Measurements from ENCODE around the gene PDE4B.

GRCh38 chr1:66239834-66240233 lies 447.1 kb downstream of the PDE4B start:
- TF ChIP-seq, protein P1, sequence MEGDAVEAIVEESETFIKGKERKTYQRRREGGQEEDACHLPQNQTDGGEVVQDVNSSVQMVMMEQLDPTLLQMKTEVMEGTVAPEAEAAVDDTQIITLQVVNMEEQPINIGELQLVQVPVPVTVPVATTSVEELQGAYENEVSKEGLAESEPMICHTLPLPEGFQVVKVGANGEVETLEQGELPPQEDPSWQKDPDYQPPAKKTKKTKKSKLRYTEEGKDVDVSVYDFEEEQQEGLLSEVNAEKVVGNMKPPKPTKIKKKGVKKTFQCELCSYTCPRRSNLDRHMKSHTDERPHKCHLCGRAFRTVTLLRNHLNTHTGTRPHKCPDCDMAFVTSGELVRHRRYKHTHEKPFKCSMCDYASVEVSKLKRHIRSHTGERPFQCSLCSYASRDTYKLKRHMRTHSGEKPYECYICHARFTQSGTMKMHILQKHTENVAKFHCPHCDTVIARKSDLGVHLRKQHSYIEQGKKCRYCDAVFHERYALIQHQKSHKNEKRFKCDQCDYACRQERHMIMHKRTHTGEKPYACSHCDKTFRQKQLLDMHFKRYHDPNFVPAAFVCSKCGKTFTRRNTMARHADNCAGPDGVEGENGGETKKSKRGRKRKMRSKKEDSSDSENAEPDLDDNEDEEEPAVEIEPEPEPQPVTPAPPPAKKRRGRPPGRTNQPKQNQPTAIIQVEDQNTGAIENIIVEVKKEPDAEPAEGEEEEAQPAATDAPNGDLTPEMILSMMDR (IDR thresholded peaks at IDR 0.05), result no peak
- TF ChIP-seq POLR2A (IDR thresholded peaks at IDR 0.05), result no peak
